Right cardiac atrium (tissue), 5 donors: ENCODE data around the gene OTUD4. TPM values are rescaled to one million over a fixed set of nuclear protein-coding genes. Genes with fewer than 3 reads are reported as not detected.
A peak's percentile ranks its signal among the peaks of the same experiment; 100 is the strongest.

ENCODE experiments used
- ATAC-seq, 2 donors: fragments of 200-7000 bp; cut with Tn5 transposase; one replicate each; pipeline versions ENCODE4 v1.8.0 to v1.9.1; 2020; ENCODE audit warnings: moderate library complexity in 2 of 2, mild to moderate bottlenecking in 1 of 2
- DNase-seq, 3 donors: peaks; one replicate each; pipeline ENCODE4 v3.0.0-alpha.2; 2020
- H3K27ac ChIP-seq: one replicate; pipeline ENCODE4 v1.5.1; 2013; ENCODE audit warnings: mild to moderate bottlenecking, low read length, control low read depth, moderate library complexity
- H3K27me3 ChIP-seq: one replicate; pipeline ENCODE4 v1.6.1; 2013; ENCODE audit not compliant: control insufficient read depth, insufficient read depth
- H3K4me1 ChIP-seq: one replicate; pipeline ENCODE4 v1.6.1; 2013; ENCODE audit warnings: low read length; ENCODE audit not compliant: control insufficient read depth, insufficient read depth
- H3K4me3 ChIP-seq: one replicate; pipeline ENCODE4 v1.5.1; 2013; ENCODE audit warnings: low read length, control low read depth
- H3K9me3 ChIP-seq: one replicate; pipeline ENCODE4 v1.6.1; 2013; ENCODE audit warnings: low read length; ENCODE audit not compliant: control insufficient read depth
- WGBS: extraction: QIAGEN DNeasy Blood & Tissue Kit; methylation state at CpG from one replicate; pipeline ENCODE4 v1.1.7; 2013; 5-methylcytosine and 5-hydroxymethylcytosine counted together
- intact Hi-C, 4 donors: fragments of 100-400 bp; cut with DNase I; formaldehyde crosslinking; loops; one replicate each; pipeline versions ENCODE4 v1.11.0 to v1.14.0; 2022 to 2023
- polyA plus RNA-seq: library from polyadenylated mRNA; stranded (reverse); fragments of 200-250 nt; gene quantifications from one replicate; pipeline ENCODE4 v1.2.3, GENCODE V29; 2013
- total RNA-seq, 4 donors: library from RNA; stranded (reverse); fragmentation: NEBNext Ultra II Directional; extraction: Animal tissue kit (Norgen Biotek cat#: 25700); gene quantifications; one replicate each; pipeline ENCODE4 v1.2.1, GENCODE V29; 2021
- donor health status: healthy with polysubstance abuse.
- donor health status: DM: no; HTN: yes; CAD: no.
- donor health status: DM: no; HTN: no; CAD: no.
- donor health status: DM: no; HTN: yes; CAD: no; lungs with severe emphysema.
- donor health status: DM: yes; HTN: yes; CAD: no.

OTUD4 gene
- total and polyA plus RNA-seq, 5 donors = 8.8 to 27.6 (median 27.0) TPM

GRCh38 chr4:145125396-145125795, 55.0 kb downstream of the OTUD4 start:
- DNase-seq = no peak

GRCh38 chr4:145108128-145108527, 72.3 kb downstream of the OTUD4 start:
- no peak overlapping the region for H3K4me3 ChIP-seq
- H3K4me1 ChIP-seq = no peaks in the 10 kb centered on the region
- DNase-seq (no peak), ATAC-seq (no peak)
- H3K27ac ChIP-seq = no peak overlapping the region
- no peaks in the 10 kb centered on the region for H3K27me3 ChIP-seq
- H3K9me3 ChIP-seq = no peaks in the 10 kb centered on the region
- intact Hi-C loops = no loop called here

More at GRCh38 chr4:145125396-145125795, 55.0 kb downstream of the OTUD4 start:
- no peak overlapping the region for H3K27ac ChIP-seq
- no peak for ATAC-seq
- H3K9me3 ChIP-seq = no peaks in the 10 kb centered on the region
- WGBS = over 99% methylated on average over 2 of the region's 2 CpGs
- no peaks in the 10 kb centered on the region for H3K4me1 ChIP-seq
- intact Hi-C loops = no loop called here
- H3K4me3 ChIP-seq = no peak overlapping the region
- H3K27me3 ChIP-seq = no peaks in the 10 kb centered on the region

DNA sequence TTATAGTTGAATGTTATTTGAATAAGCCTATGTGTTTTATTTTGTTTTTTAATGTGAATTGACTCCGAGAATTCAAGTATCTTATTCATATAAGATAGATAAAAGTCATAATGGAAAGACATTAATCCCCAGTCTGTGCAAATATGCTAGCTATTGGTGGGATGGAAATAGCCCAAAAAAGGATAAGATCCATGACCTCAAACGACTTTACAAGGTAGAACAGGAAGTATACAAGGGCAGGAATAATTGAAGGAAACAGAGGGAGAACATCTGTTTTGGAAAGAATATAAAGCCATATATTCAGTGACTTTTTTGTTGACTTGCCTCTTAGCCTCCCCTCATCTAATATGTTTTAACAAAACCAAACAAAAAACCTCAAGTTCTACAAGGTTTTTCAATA, 73.3 kb downstream of the OTUD4 start:
- no peaks in the 10 kb centered on the region for H3K9me3 ChIP-seq
- H3K4me1 ChIP-seq = no peaks in the 10 kb centered on the region
- 60% methylated on average over 2 of the region's 2 CpGs for WGBS
- DNase-seq (no peak), ATAC-seq (no peak)
- H3K27me3 ChIP-seq = no peaks in the 10 kb centered on the region
- H3K27ac ChIP-seq = no peak overlapping the region
- intact Hi-C loops = no loop called here
- no peak overlapping the region for H3K4me3 ChIP-seq

DNA sequence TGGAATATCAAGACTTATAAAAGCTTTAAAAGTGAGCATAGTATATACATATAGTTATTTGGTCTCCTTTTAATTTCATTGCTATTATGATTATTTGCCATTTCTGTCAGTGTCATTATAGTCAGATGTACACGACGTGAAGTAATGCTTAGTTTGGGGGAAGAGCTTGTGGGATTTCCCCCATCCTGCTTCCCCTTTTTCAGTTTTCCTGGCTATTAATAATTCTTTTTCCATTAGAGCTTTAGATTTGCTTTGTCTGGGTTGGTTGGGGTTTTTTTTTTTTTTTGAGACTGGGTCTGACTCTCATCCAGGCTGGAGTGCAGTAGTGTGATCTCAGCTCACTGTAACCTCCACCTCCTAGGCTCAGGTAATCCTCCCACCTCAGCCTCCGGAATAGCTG, 76.9 kb downstream of the OTUD4 start:
- Histone ChIP-seq H3K27me3 (no peaks in the 10 kb centered on the region), H3K4me3 (no peak overlapping the region), H3K9me3 (no peaks in the 10 kb centered on the region), H3K4me1 (no peaks in the 10 kb centered on the region), H3K27ac (no peak overlapping the region)
- intact Hi-C loops = no loop called here
- 77% methylated on average over 3 of the region's 3 CpGs for WGBS
- no peak for ATAC-seq
- no peak for DNase-seq

- Histone ChIP-seq H3K27me3 (no peaks in the 10 kb centered on the region), H3K9me3 (no peaks in the 10 kb centered on the region), H3K27ac (no peak overlapping the region), H3K4me1 (no peaks in the 10 kb centered on the region), H3K4me3 (no peak overlapping the region)
- WGBS = 83% methylated on average over 2 of the region's 2 CpGs
- intact Hi-C loops = no loop called here
- DNase-seq = no peak
- no peak for ATAC-seq
These were observed 77.8 kb downstream of the OTUD4 start for GRCh38 chr4:145102619-145103018.

DNA sequence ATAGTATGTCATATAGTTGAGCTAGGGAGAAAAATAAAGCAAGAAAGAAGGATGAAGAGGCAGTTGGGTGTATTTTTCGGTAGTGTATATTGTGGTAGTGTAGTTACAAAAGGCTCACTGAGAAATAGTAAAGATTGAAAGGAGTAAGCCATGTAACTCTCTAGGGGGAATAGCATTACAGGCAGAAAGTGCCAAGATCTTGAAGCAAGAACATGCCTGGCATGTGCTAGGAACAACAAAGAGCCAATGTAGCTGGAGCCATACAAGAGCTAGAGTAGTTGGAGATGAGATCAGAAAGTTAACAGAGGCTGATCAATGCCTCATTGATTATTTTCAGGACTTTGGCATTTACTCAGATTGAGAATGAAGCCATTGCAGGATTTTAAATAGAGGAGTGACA, 79.3 kb downstream of the OTUD4 start:
- intact Hi-C loops = no loop called here
- peaks cover 2% of the 10 kb centered on the region for H3K4me1 ChIP-seq
- WGBS = 99% methylated on average over 1 of the region's 1 CpG

DNA sequence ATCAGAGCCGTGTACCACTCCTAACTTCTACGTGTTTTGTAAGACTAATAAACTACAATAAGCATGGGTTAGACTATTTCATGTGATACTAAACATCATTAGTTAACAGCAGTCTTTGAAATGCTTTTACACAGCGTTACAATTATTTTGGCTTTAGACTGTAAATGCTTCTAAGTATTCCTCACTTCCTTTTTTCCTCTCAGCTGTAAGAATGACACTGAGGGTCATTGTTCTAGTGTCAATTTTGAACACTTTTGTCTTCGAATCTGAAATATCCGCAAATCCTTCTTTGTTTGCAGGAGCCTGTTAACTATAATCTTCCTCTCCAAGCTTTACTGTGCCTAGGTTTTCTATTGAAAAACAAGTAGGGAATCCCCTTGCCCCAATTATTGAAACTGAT, 80.7 kb downstream of the OTUD4 start:
- WGBS = 24% methylated on average over 5 of the region's 5 CpGs
- H3K27ac ChIP-seq = no peak overlapping the region
- intact Hi-C loops = no loop called here

More for the DNA sequence above, 79.3 kb downstream of the OTUD4 start:
- H3K27ac ChIP-seq = no peak overlapping the region
- no peaks in the 10 kb centered on the region for H3K9me3 ChIP-seq
- no peak overlapping the region for H3K4me3 ChIP-seq
- DNase-seq (no peak), ATAC-seq (no peak)
- no peaks in the 10 kb centered on the region for H3K27me3 ChIP-seq

GRCh38 chr4:145098675-145099037, 81.7 kb downstream of the OTUD4 start:
- peak; percentile 42 to 61 for ATAC-seq
- Histone ChIP-seq H3K4me1 (peaks cover 2% of the 10 kb centered on the region), H3K27ac (peak overlapping the region; percentile 98), H3K9me3 (no peaks in the 10 kb centered on the region), H3K4me3 (peak overlapping the region; percentile 96), H3K27me3 (no peaks in the 10 kb centered on the region)
- intact Hi-C loops = no loop called here
- WGBS = under 1% methylated on average over 9 of the region's 9 CpGs
- DNase-seq = peak in 1 of 3 donors; percentile 27

More for the DNA sequence above, 80.7 kb downstream of the OTUD4 start:
- peaks cover 2% of the 10 kb centered on the region for H3K4me1 ChIP-seq
- H3K4me3 ChIP-seq = peak overlapping the region; percentile 96
- H3K9me3 ChIP-seq = no peaks in the 10 kb centered on the region
- ATAC-seq (no peak), DNase-seq (no peak)
- H3K27me3 ChIP-seq = no peaks in the 10 kb centered on the region

DNA sequence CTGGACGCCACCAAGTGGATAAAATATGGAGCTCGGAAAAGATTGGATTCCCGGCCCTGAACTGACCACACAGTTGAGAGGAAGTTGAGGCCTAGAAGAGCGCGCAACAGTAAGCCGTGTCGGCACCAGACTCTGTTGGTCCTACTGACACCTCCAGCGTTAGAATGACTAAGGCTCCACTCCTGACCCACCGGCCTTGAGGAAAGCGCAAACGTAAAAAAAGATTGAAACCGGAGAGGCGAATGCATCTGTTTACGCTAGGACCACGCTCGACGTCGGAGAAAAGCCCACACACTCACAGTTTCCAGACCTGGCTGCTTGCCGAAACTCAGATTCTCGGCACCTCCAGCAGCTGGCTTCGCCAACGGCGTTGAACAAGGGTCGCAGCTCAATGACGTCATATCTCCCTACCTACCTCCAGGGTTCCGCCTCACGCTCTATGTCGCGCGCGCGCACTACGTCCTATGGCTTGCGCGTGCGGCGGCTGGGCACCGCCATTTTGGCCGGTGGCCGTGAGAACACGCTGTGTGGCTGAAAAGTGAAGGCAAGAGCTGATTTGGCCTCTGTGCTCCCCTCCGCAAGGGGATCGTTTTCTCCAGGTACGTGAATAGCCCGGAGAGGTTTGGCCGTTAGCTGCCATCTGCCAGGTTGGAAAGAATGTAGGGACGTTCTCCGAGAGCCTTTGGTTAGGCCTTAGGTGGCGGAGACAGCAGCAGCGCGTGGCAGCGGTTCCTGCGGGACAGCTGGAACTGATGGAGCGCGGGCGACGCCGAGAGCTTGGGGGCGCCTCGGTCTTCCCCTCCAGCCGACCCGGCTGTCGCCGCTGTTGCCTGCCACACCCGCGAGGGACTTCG, 82.3 kb downstream of the OTUD4 start, which contains the start of the genes ABCE1 and ANAPC10:
Gene ABCE1 (plus strand): TSS at position 491 of the 854 bp plus-strand sequence. CDS start 6,102 bp downstream, outside the sequence.
Gene ANAPC10 (minus strand): TSS at position 376 of the 854 bp plus-strand sequence. CDS start 2,097 bp downstream, outside the sequence.
- peak; percentile 99 for ATAC-seq
- peak; percentile 97 to 98 (median 97) for DNase-seq
- Histone ChIP-seq H3K4me1 (peaks cover 2% of the 10 kb centered on the region), H3K9me3 (no peaks in the 10 kb centered on the region), H3K27me3 (no peaks in the 10 kb centered on the region), H3K4me3 (peak within 1 kb of the TSS; percentile 96), H3K27ac (peak within 1 kb of the TSS; percentile 98)
- intact Hi-C loops = no loop called here
- WGBS = under 1% methylated on average over 67 of the region's 67 CpGs

- WGBS = 7% methylated on average over 10 of the region's 10 CpGs
- intact Hi-C loops = no loop called here
- Histone ChIP-seq H3K27ac (peak overlapping the region; percentile 98), H3K4me1 (peaks cover 2% of the 10 kb centered on the region), H3K9me3 (no peaks in the 10 kb centered on the region), H3K27me3 (no peaks in the 10 kb centered on the region), H3K4me3 (peak overlapping the region; percentile 96)
- DNase-seq (no peak), ATAC-seq (no peak)
These were observed 83.0 kb downstream of the OTUD4 start for GRCh38 chr4:145097331-145097820.

GRCh38 chr4:145093638-145094037, 86.8 kb downstream of the OTUD4 start:
- Histone ChIP-seq H3K27ac (no peak overlapping the region), H3K9me3 (no peaks in the 10 kb centered on the region), H3K4me3 (no peak overlapping the region), H3K4me1 (peaks cover 2% of the 10 kb centered on the region), H3K27me3 (no peaks in the 10 kb centered on the region)
- ATAC-seq (no peak), DNase-seq (no peak)
- intact Hi-C loops = no loop called here
- WGBS = 98% methylated on average over 2 of the region's 2 CpGs
